MM.1S (cell line): Measurements from ENCODE around the gene RAB31.

Experiments used
- CTCF ChIP-seq: fragments of 300-600 bp; sonication (generic); IDR thresholded peaks from 2 replicates; pipeline ENCODE4 v1.5.1; 2016; ENCODE audit warnings: antibody characterized with exemption, low read length, mixed read lengths
- EZH2 ChIP-seq: fragments of 300-600 bp; sonication (generic); optimal IDR thresholded peaks from 2 replicates; pipeline ENCODE3; 2017; ENCODE audit warnings: low read depth, mild to moderate bottlenecking, antibody characterized with exemption, low read length, mixed read lengths
- EZH2phosphoT487 ChIP-seq: fragments of 300-600 bp; sonication (generic); IDR thresholded peaks from 2 replicates; pipeline ENCODE4 v1.6.1; 2018; ENCODE audit warnings: antibody characterized with exemption, low read length

- no peak for TF ChIP-seq CTCF
- no peak for TF ChIP-seq EZH2
- no peak for TF ChIP-seq EZH2phosphoT487
Measured at GRCh38 chr18:9749611-9750010, 41.5 kb downstream of the RAB31 start.
